Skeletal muscle satellite cell (primary cell): ENCODE measurements around the gene PDZD4.

ENCODE experiments used
- H3K27me3 ChIP-seq: 2 replicates; pipeline ENCODE4 v1.7.0; 2013; ENCODE audit warnings: low read length; ENCODE audit not compliant: control insufficient read depth, insufficient read depth
- H3K36me3 ChIP-seq: 2 replicates; pipeline ENCODE4 v1.7.0; 2013; ENCODE audit warnings: mild to moderate bottlenecking, control low read depth, low read length; ENCODE audit not compliant: insufficient read depth
- H3K4me1 ChIP-seq: 2 replicates; pipeline ENCODE4 v1.7.0; 2013; ENCODE audit warnings: low read length; ENCODE audit not compliant: control insufficient read depth, insufficient read depth
- H3K4me2 ChIP-seq: 2 replicates; pipeline ENCODE4 v1.7.0; 2013; ENCODE audit warnings: mild to moderate bottlenecking, low read length
- H3K4me3 ChIP-seq: 2 replicates; pipeline ENCODE4 v1.7.0; 2013; ENCODE audit warnings: low read length
- H3K9ac ChIP-seq: 2 replicates; pipeline ENCODE4 v1.7.0; 2013; ENCODE audit warnings: mild to moderate bottlenecking, low read depth, low read length, moderate library complexity
- H3K9me3 ChIP-seq: replicated peaks from 2 replicates; pipeline ENCODE4 v1.7.0; 2013; ENCODE audit warnings: mild to moderate bottlenecking, control low read depth, low read length

The PDZD4 gene

GRCh38 chrX:153765138-153766079 is 64.9 kb downstream of the PDZD4 start:
- no peaks in the 10 kb centered on the region for H3K36me3 ChIP-seq
- peaks cover 2% of the 10 kb centered on the region for H3K4me1 ChIP-seq
- no peaks in the 10 kb centered on the region for H3K27me3 ChIP-seq
- peak overlapping the region; percentile 82 for H3K4me2 ChIP-seq
- peak overlapping the region; percentile 68 for H3K4me3 ChIP-seq
- H3K9me3 ChIP-seq = no peaks in the 10 kb centered on the region
- peak overlapping the region; percentile 52 for H3K9ac ChIP-seq

- H3K4me3 ChIP-seq = peak overlapping the region; percentile 68
These were observed 65.6 kb downstream of the PDZD4 start for GRCh38 chrX:153764786-153765137.

GRCh38 chrX:153763989-153764755 is 66.2 kb downstream of the PDZD4 start, which contains the start of gene PLXNB3:
PLXNB3 (plus strand) TSS chrX:153764249; CDS start chrX:153765536, 1,287 bp downstream.
- no peaks in the 10 kb centered on the region for H3K9me3 ChIP-seq
- H3K4me1 ChIP-seq = peaks cover 2% of the 10 kb centered on the region
- no peaks in the 10 kb centered on the region for H3K27me3 ChIP-seq
- no peaks in the 10 kb centered on the region for H3K36me3 ChIP-seq
- peak within 1 kb of the TSS; percentile 52 for H3K9ac ChIP-seq
- peak within 1 kb of the TSS; percentile 82 for H3K4me2 ChIP-seq
- peak within 1 kb of the TSS; percentile 68 for H3K4me3 ChIP-seq

More at GRCh38 chrX:153764786-153765137, 65.6 kb downstream of the PDZD4 start:
- no peaks in the 10 kb centered on the region for H3K9me3 ChIP-seq
- H3K9ac ChIP-seq = peak overlapping the region; percentile 52
- peaks cover 2% of the 10 kb centered on the region for H3K4me1 ChIP-seq
- no peaks in the 10 kb centered on the region for H3K27me3 ChIP-seq
- no peaks in the 10 kb centered on the region for H3K36me3 ChIP-seq
- peak overlapping the region; percentile 82 for H3K4me2 ChIP-seq

- Histone ChIP-seq H3K4me2 (no peak overlapping the region), H3K36me3 (no peaks in the 10 kb centered on the region), H3K9me3 (no peaks in the 10 kb centered on the region), H3K27me3 (no peaks in the 10 kb centered on the region), H3K4me3 (no peak overlapping the region), H3K9ac (no peak overlapping the region), H3K4me1 (peaks cover 2% of the 10 kb centered on the region)
These were observed 66.9 kb downstream of the PDZD4 start for GRCh38 chrX:153763298-153763932.

- H3K27me3 ChIP-seq = no peaks in the 10 kb centered on the region
- H3K4me3 ChIP-seq = no peak overlapping the region
- H3K36me3 ChIP-seq = no peaks in the 10 kb centered on the region
- peaks cover 2% of the 10 kb centered on the region for H3K4me1 ChIP-seq
- H3K4me2 ChIP-seq = no peak overlapping the region
- H3K9ac ChIP-seq = no peak overlapping the region
- H3K9me3 ChIP-seq = no peaks in the 10 kb centered on the region
These were observed 67.6 kb downstream of the PDZD4 start for GRCh38 chrX:153762626-153763173.

- Histone ChIP-seq H3K4me2 (no peak overlapping the region), H3K9me3 (no peaks in the 10 kb centered on the region), H3K27me3 (no peaks in the 10 kb centered on the region), H3K9ac (no peak overlapping the region), H3K36me3 (no peaks in the 10 kb centered on the region), H3K4me1 (peaks cover 2% of the 10 kb centered on the region), H3K4me3 (no peak overlapping the region)
These were observed 68.5 kb downstream of the PDZD4 start for GRCh38 chrX:153761863-153762262.

- Histone ChIP-seq H3K4me1 (no peaks in the 10 kb centered on the region), H3K4me3 (no peak overlapping the region), H3K4me2 (no peak overlapping the region), H3K27me3 (no peaks in the 10 kb centered on the region), H3K9me3 (no peaks in the 10 kb centered on the region), H3K36me3 (no peaks in the 10 kb centered on the region), H3K9ac (no peak overlapping the region)
These were observed 75.2 kb downstream of the PDZD4 start for GRCh38 chrX:153755136-153755535.
